ENCODE data around the gene PLBD2. TPM values are rescaled to one million over a fixed set of nuclear protein-coding genes. Genes with fewer than 3 reads are reported as not detected.

PLBD2 gene
- total RNA-seq, 1 donor from 2014 or later, result 44.8 TPM

GRCh38 chr12:113396828-113397496 lies 38.6 kb downstream of the PLBD2 start:
- no peak for TF ChIP-seq CTCF (IDR thresholded peaks at IDR 0.05)
- intact Hi-C loops (cut with DNase I), result no loop called here
- Histone ChIP-seq H3K27me3 (ENCODE audit: low read depth) (peaks cover 26% of the 10 kb centered on the region), H3K36me3 (no peaks in the 10 kb centered on the region), H3K4me1 (no peaks in the 10 kb centered on the region), H3K9me3 (no peaks in the 10 kb centered on the region), H3K4me3 (no peak overlapping the region), H3K27ac (no peak overlapping the region)
- DNase-seq, result no peak
- no peak for ATAC-seq

GRCh38 chr12:113397497-113398197 lies 39.3 kb downstream of the PLBD2 start:
- H3K4me3 ChIP-seq, result no peak overlapping the region
- H3K4me1 ChIP-seq, result no peaks in the 10 kb centered on the region
- peaks cover 26% of the 10 kb centered on the region for H3K27me3 ChIP-seq (ENCODE audit: low read depth)
- TF ChIP-seq CTCF (IDR thresholded peaks at IDR 0.05), result no peak
- H3K36me3 ChIP-seq, result no peaks in the 10 kb centered on the region
- no peak overlapping the region for H3K27ac ChIP-seq
- intact Hi-C loops (cut with DNase I), result no loop called here
- DNase-seq (no peak), ATAC-seq (no peak)
- H3K9me3 ChIP-seq, result no peaks in the 10 kb centered on the region

- no peaks in the 10 kb centered on the region for H3K4me1 ChIP-seq
- intact Hi-C loops (cut with DNase I), result no loop called here
- peaks cover 26% of the 10 kb centered on the region for H3K27me3 ChIP-seq (ENCODE audit: low read depth)
- ATAC-seq (peak in 1 of 2 donors; percentile 9), DNase-seq (no peak)
- no peaks in the 10 kb centered on the region for H3K36me3 ChIP-seq
- no peak overlapping the region for H3K4me3 ChIP-seq
- no peak overlapping the region for H3K27ac ChIP-seq
- no peaks in the 10 kb centered on the region for H3K9me3 ChIP-seq
- TF ChIP-seq CTCF (IDR thresholded peaks at IDR 0.05), result no peak
Observed at GRCh38 chr12:113398346-113399290, 40.2 kb downstream of the PLBD2 start.

- no peaks in the 10 kb centered on the region for H3K36me3 ChIP-seq
- DNase-seq, result no peak
- H3K4me1 ChIP-seq, result no peaks in the 10 kb centered on the region
- no peak overlapping the region for H3K27ac ChIP-seq
- intact Hi-C loops (cut with DNase I), result no loop called here
- no peak for ATAC-seq
- no peak overlapping the region for H3K4me3 ChIP-seq
- no peak for TF ChIP-seq CTCF (IDR thresholded peaks at IDR 0.05)
- no peaks in the 10 kb centered on the region for H3K9me3 ChIP-seq
- peaks cover 26% of the 10 kb centered on the region for H3K27me3 ChIP-seq (ENCODE audit: low read depth)
Observed at GRCh38 chr12:113399490-113399889, 41.1 kb downstream of the PLBD2 start.

- H3K27me3 ChIP-seq (ENCODE audit: low read depth), result peaks cover 26% of the 10 kb centered on the region
- DNase-seq (no peak), ATAC-seq (no peak)
- H3K4me3 ChIP-seq, result no peak overlapping the region
- no peaks in the 10 kb centered on the region for H3K36me3 ChIP-seq
- intact Hi-C loops (cut with DNase I), result no loop called here
- H3K4me1 ChIP-seq, result no peaks in the 10 kb centered on the region
- H3K9me3 ChIP-seq, result no peaks in the 10 kb centered on the region
- TF ChIP-seq CTCF (IDR thresholded peaks at IDR 0.05), result no peak
- no peak overlapping the region for H3K27ac ChIP-seq
Observed at GRCh38 chr12:113400362-113400761, 42.0 kb downstream of the PLBD2 start.

Measured in lower lobe of right lung (tissue), 2 donors.